Tibial artery (tissue), 4 donors: Measurements from ENCODE around the gene SMARCD1.

Experiments
- DNase-seq, 2 donors: peaks; one replicate each; pipeline ENCODE4 v3.0.0-alpha.2; 2019
- H3K27ac ChIP-seq, 2 donors: fragments of 200-600 bp; sonication (generic) in 1 of 2; 1 replicate in 1 of 2; 2 replicates in 1 of 2; pipeline ENCODE4 v1.5.1; 2018 to 2019; ENCODE audit warnings: mild to moderate bottlenecking in 1 of 2
- H3K27me3 ChIP-seq, 2 donors: fragments of 200-600 bp; sonication (generic) in 1 of 2; one replicate each; pipeline versions ENCODE4 v1.5.1 to v1.6.0; 2016 to 2019
- H3K36me3 ChIP-seq, 3 donors: fragments of 200-600 bp; sonication (generic) in 2 of 3; one replicate each; pipeline ENCODE4 v1.5.1; 2016 to 2019; ENCODE audit warnings: mild to moderate bottlenecking in 2 of 3
- H3K4me1 ChIP-seq, 4 donors: fragments of 200-600 bp; sonication (generic) in 2 of 4; 1 replicate in 3 of 4; 2 replicates in 1 of 4; pipeline ENCODE4 v1.5.1; 2016 to 2019
- H3K4me3 ChIP-seq, 2 donors: fragments of 200-600 bp; sonication (generic) in 1 of 2; 1 replicate in 1 of 2; 2 replicates in 1 of 2; pipeline ENCODE4 v1.5.1; 2018 to 2019; ENCODE audit warnings: mild to moderate bottlenecking in 2 of 2
- H3K9me3 ChIP-seq, 3 donors: fragments of 200-600 bp; sonication (generic) in 1 of 3; one replicate each; pipeline ENCODE4 v1.5.1; 2016 to 2019
- CTCF ChIP-seq, 2 experiments: fragments of 200-600 bp in 1 of 2; fragments of 450-650 bp in 1 of 2; IDR thresholded peaks; one replicate each; pipeline ENCODE4 v1.5.1; 2017 to 2019; ENCODE audit warnings: antibody characterized with exemption in 2 of 2, mild to moderate bottlenecking in 1 of 2, moderate library complexity in 1 of 2
- intact Hi-C: fragments of 100-400 bp; cut with DNase I; formaldehyde crosslinking; loops from one replicate; pipeline ENCODE4 v1.15.0; 2023; ENCODE audit warnings: low total_unique reads

SMARCD1 gene

GRCh38 chr12:50069539-50069938, 15.6 kb upstream of the SMARCD1 start:
- Histone ChIP-seq H3K4me1 (peaks cover 0 to 13% (median 4%) of the 10 kb centered on the region in 4 donors), H3K27ac (no peak overlapping the region), H3K36me3 (no peaks in the 10 kb centered on the region), H3K27me3 (no peaks in the 10 kb centered on the region), H3K4me3 (no peak overlapping the region), H3K9me3 (no peaks in the 10 kb centered on the region)
- intact Hi-C loops, result no loop called here
- DNase-seq, result no peak
- TF ChIP-seq CTCF (IDR thresholded peaks at IDR 0.05), result no peak

DNA sequence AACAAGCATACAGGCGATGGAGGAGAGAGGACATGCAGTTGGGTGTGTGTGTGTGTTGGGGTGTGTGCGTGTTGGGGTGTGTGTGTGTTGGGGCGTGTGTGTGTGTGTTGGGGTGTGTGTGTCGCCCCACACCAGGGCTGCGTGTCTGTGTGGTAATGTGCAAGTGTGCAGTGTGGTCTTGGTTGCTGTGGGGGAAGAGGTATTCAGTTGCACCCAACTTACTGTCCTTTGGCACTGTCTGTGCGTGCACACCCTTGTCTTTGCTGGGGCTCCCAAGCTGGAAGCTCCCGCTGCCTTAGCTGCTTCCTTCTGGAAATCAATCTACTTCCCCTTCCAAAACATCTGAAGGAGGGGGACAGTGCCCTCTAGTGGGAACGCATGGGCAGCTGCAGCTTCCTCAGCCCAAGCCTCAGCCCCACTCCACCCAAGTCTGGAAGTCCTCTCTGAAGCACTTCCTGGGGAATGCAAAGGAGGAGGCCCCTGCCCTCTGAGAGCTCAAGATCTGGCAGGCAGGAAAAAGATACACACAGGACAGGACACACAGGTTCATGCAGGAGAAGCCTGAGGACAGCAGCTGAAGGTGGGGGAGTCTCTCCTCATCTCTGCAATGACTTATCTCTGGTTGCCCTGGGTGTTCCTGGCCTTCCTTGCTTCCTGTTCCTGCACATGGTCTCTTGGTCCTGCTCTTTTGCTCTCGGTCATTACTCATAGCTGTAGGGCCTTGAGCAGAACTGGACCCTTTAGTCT, 14.7 kb upstream of the SMARCD1 start:
- Histone ChIP-seq H3K4me3 (no peak overlapping the region), H3K36me3 (no peaks in the 10 kb centered on the region), H3K4me1 (peaks cover 0 to 19% (median 6%) of the 10 kb centered on the region in 4 donors), H3K27ac (no peak overlapping the region), H3K9me3 (no peaks in the 10 kb centered on the region), H3K27me3 (no peaks in the 10 kb centered on the region)
- DNase-seq, result peak; percentile 69 to 85
- intact Hi-C loops, result loop anchor here (1.0 to 5.0 kb wide), 2 partner anchors 31 to 247 kb away; no protein-coding TSS in a partner anchor
- peak; percentile 85 to 86 for TF ChIP-seq CTCF (IDR thresholded peaks at IDR 0.05)

DNA sequence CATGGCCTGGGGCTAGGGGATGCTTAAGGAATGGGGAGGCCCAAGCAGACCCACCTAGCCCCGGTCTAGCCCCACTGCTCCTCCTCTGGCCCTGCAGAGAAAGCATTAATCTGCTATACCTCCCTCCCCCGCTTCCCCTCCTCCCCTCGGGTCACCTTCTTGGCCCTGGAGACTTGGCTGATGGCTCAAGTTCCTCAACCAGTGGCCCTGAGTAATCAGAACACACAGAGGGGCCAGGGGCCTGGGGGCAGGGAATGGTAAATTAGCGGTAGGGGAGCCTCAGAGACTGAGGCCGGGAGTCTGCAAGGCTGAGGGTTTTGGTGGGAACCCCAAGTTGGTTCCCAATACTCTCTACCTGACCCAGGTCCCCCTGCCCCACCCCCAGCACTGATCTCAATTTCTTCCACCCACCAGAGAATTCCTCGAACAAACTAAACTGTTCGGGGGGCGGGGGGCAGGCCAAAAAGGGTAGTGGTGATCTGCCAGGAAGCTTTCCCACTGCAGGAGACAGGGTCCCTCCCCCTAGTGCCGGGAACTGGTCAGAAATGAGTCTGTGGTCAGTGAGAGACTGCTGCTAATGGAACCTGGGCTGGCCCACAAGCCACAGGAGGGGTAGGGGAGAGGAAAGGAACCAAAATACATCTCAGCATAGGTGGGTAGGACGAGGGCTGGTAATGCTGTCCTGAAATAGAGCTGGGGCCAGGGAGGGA, 12.8 kb upstream of the SMARCD1 start:
- H3K4me3 ChIP-seq, result no peak overlapping the region
- intact Hi-C loops, result loop anchor here (5.0 kb wide), 1 partner anchor 245 kb away; no protein-coding TSS in a partner anchor
- no peaks in the 10 kb centered on the region for H3K27me3 ChIP-seq
- no peak for DNase-seq
- H3K9me3 ChIP-seq, result no peaks in the 10 kb centered on the region
- no peaks in the 10 kb centered on the region for H3K36me3 ChIP-seq
- TF ChIP-seq CTCF (IDR thresholded peaks at IDR 0.05), result no peak
- peaks cover 0 to 7% (median 2%) of the 10 kb centered on the region in 4 donors for H3K4me1 ChIP-seq
- no peak overlapping the region for H3K27ac ChIP-seq

GRCh38 chr12:50073206-50073605, 11.9 kb upstream of the SMARCD1 start:
- Histone ChIP-seq H3K36me3 (no peaks in the 10 kb centered on the region), H3K9me3 (no peaks in the 10 kb centered on the region), H3K27ac (no peak overlapping the region), H3K4me1 (peaks cover 0 to 7% (median 2%) of the 10 kb centered on the region in 4 donors), H3K27me3 (no peaks in the 10 kb centered on the region), H3K4me3 (no peak overlapping the region)
- no peak for DNase-seq
- intact Hi-C loops, result loop anchor here (5.0 kb wide), 1 partner anchor 244 kb away; no protein-coding TSS in a partner anchor
- TF ChIP-seq CTCF (IDR thresholded peaks at IDR 0.05), result no peak

- H3K4me3 ChIP-seq, result no peak overlapping the region
- intact Hi-C loops, result loop anchor here (5.0 kb wide), 1 partner anchor 244 kb away; no protein-coding TSS in a partner anchor
- DNase-seq, result no peak
Measured at GRCh38 chr12:50073712-50074111, 11.4 kb upstream of the SMARCD1 start.

More at GRCh38 chr12:50073712-50074111, 11.4 kb upstream of the SMARCD1 start:
- no peaks in the 10 kb centered on the region for H3K36me3 ChIP-seq
- no peak for TF ChIP-seq CTCF (IDR thresholded peaks at IDR 0.05)
- no peak overlapping the region for H3K27ac ChIP-seq
- no peaks in the 10 kb centered on the region for H3K9me3 ChIP-seq
- H3K4me1 ChIP-seq, result peaks cover 0 to 7% (median 2%) of the 10 kb centered on the region in 4 donors
- H3K27me3 ChIP-seq, result no peaks in the 10 kb centered on the region
